H1 (cell line): Measurements from ENCODE around the gene PIERCE2. TPM values are rescaled to one million over a fixed set of nuclear protein-coding genes. Genes with fewer than 3 reads are reported as not detected.

Experiments used
- CTCF ChIA-PET: fragments of 300-600 bp; sonication (Branson Sonifier 250); formaldehyde crosslinking; loops from one replicate; lab custom pipeline; 2021; ENCODE audit not compliant: partially characterized antibody; lab: Charles Lee
- POLR2A ChIA-PET: fragments of 300-600 bp; sonication (Branson Sonifier 250); formaldehyde crosslinking; loops from one replicate; lab custom pipeline; 2021; ENCODE audit warnings: inconsistent platforms; ENCODE audit not compliant: partially characterized antibody; lab: Charles Lee
- DNase-seq, 2 experiments: peaks; one replicate each; pipeline versions ENCODE4 v3.0.0 to v3.0.0-alpha.2; 2010 to 2022; ENCODE audit warnings: low spot score in 2 of 2, low read depth in 1 of 2, mixed read lengths in 1 of 2
- FAIRE-seq: peaks from 2 replicates; lab custom pipeline; 2011; peaks lifted over from hg19 to GRCh38; lab: Jason Lieb, UNC
- H2AFZ ChIP-seq: 2 replicates; pipeline ENCODE4 v1.8.1; 2012; ENCODE audit warnings: low read length, inconsistent platforms
- H2AK5ac ChIP-seq: 2 replicates; pipeline ENCODE4 v1.6.1; 2013; ENCODE audit warnings: low read depth, low read length
- H2BK120ac ChIP-seq: replicated peaks from 2 replicates; pipeline ENCODE3; 2013; ENCODE audit warnings: low read depth, low read length, inconsistent platforms
- H2BK12ac ChIP-seq: 2 replicates; pipeline ENCODE4 v1.6.1; 2013; ENCODE audit warnings: low read depth, low read length
- H2BK15ac ChIP-seq: 2 replicates; pipeline ENCODE4 v1.6.1; 2013; ENCODE audit warnings: low read length
- H2BK20ac ChIP-seq: 2 replicates; pipeline ENCODE4 v1.6.1; 2013; ENCODE audit warnings: low read length
- H2BK5ac ChIP-seq: 2 replicates; pipeline ENCODE4 v1.6.1; 2013; ENCODE audit warnings: low read depth, low read length
- H3K14ac ChIP-seq: 2 replicates; pipeline ENCODE4 v1.6.1; 2013; ENCODE audit warnings: inconsistent platforms; ENCODE audit not compliant: insufficient read length
- H3K18ac ChIP-seq: 2 replicates; pipeline ENCODE4 v1.6.1; 2013; ENCODE audit warnings: low read length; ENCODE audit errors: extremely low read depth
- H3K23ac ChIP-seq: 2 replicates; pipeline ENCODE4 v1.6.1; 2013; ENCODE audit warnings: inconsistent platforms; ENCODE audit not compliant: insufficient read length
- H3K23me2 ChIP-seq: 2 replicates; pipeline ENCODE4 v1.6.1; 2013; ENCODE audit warnings: low read depth, low read length
- H3K27ac ChIP-seq: 2 replicates; pipeline ENCODE4 v1.6.1; 2011; ENCODE audit warnings: low read depth, low read length, inconsistent platforms
- H3K27me3 ChIP-seq, 4 experiments: replicated peaks in 1 of 4; 1 replicate in 1 of 4; 2 replicates in 3 of 4; pipeline versions ENCODE4 v1.6.1 to v1.8.1; 2011 to 2013; ENCODE audit warnings: low read length in 3 of 4, mild to moderate bottlenecking in 3 of 4, inconsistent platforms in 2 of 4, mixed read lengths in 2 of 4, moderate library complexity in 1 of 4; ENCODE audit not compliant: control insufficient read depth in 3 of 4, insufficient read depth in 3 of 4; ENCODE audit errors: extremely low read depth in 1 of 4
- H3K36me3 ChIP-seq, 4 experiments: 2 replicates each; pipeline versions ENCODE4 v1.6.1 to v1.8.1; 2011 to 2013; ENCODE audit warnings: mild to moderate bottlenecking in 4 of 4, low read length in 3 of 4, moderate library complexity in 2 of 4, control low read depth in 1 of 4, inconsistent platforms in 1 of 4; ENCODE audit not compliant: insufficient read depth in 4 of 4, control insufficient read depth in 2 of 4
- H3K4ac ChIP-seq: replicated peaks from 2 replicates; pipeline ENCODE3; 2013; ENCODE audit warnings: low read length, low read depth, mixed read lengths, inconsistent platforms; ENCODE audit not compliant: insufficient read length
- H3K4me1 ChIP-seq, 4 experiments: replicated peaks in 1 of 4; 1 replicate in 1 of 4; 2 replicates in 3 of 4; pipeline versions ENCODE4 v1.6.1 to v1.8.1; 2011 to 2013; ENCODE audit warnings: low read length in 3 of 4, inconsistent platforms in 2 of 4, mixed read lengths in 1 of 4; ENCODE audit not compliant: insufficient read depth in 4 of 4, control insufficient read depth in 3 of 4
- H3K4me2 ChIP-seq, 2 experiments: 2 replicates each; pipeline versions ENCODE4 v1.6.1 to v1.8.1; 2011 to 2013; ENCODE audit warnings: low read depth in 2 of 2, low read length in 2 of 2, control low read depth in 1 of 2, inconsistent platforms in 1 of 2, mild to moderate bottlenecking in 1 of 2; ENCODE audit not compliant: insufficient read depth in 1 of 2
- H3K4me3 ChIP-seq, 4 experiments: fragments of 200-600, 300-600 bp in 1 of 4; sonication (generic), shearing (Covaris generic), sonication (Bioruptor Twin) in 1 of 4; 2 replicates each; pipeline versions ENCODE4 v1.5.1 to v1.8.1; 2011 to 2016; ENCODE audit warnings: low read length in 4 of 4, low read depth in 3 of 4, control low read depth in 2 of 4, inconsistent platforms in 2 of 4, mild to moderate bottlenecking in 2 of 4, mixed read lengths in 1 of 4, moderate library complexity in 1 of 4; ENCODE audit not compliant: insufficient read depth in 2 of 4; ENCODE audit errors: extremely low read depth in 1 of 4
- H3K56ac ChIP-seq: replicated peaks from 2 replicates; pipeline ENCODE3; 2013; ENCODE audit warnings: low read depth, mild to moderate bottlenecking, mixed read lengths, low read length, inconsistent platforms; ENCODE audit not compliant: insufficient read length
- H3K79me1 ChIP-seq: 2 replicates; pipeline ENCODE4 v1.6.1; 2013; ENCODE audit warnings: low read depth, low read length, control low read depth
- H3K79me2 ChIP-seq, 2 experiments: 2 replicates each; pipeline versions ENCODE4 v1.6.1 to v1.8.1; 2012 to 2013; ENCODE audit warnings: low read length in 2 of 2, mild to moderate bottlenecking in 2 of 2, inconsistent platforms in 1 of 2; ENCODE audit not compliant: insufficient read depth in 2 of 2, control insufficient read depth in 1 of 2
- H3K9ac ChIP-seq, 4 experiments: replicated peaks in 1 of 4; 1 replicate in 1 of 4; 2 replicates in 3 of 4; pipeline versions ENCODE4 v1.6.1 to v1.8.1; 2011 to 2013; ENCODE audit warnings: low read depth in 3 of 4, low read length in 3 of 4, control low read depth in 2 of 4, mild to moderate bottlenecking in 2 of 4, moderate library complexity in 2 of 4, inconsistent platforms in 1 of 4; ENCODE audit errors: extremely low read depth in 1 of 4
- H3K9me3 ChIP-seq, 2 experiments: 2 replicates each; pipeline versions ENCODE4 v1.6.1 to v1.8.1; 2012 to 2013; ENCODE audit warnings: mild to moderate bottlenecking in 2 of 2, moderate library complexity in 2 of 2, control low read depth in 1 of 2, inconsistent platforms in 1 of 2, low read depth in 1 of 2, low read length in 1 of 2, mixed read lengths in 1 of 2; ENCODE audit not compliant: insufficient read depth in 2 of 2
- H4K20me1 ChIP-seq, 2 experiments: replicated peaks in 1 of 2; 2 replicates each; pipeline versions ENCODE3 to v1.8.1; 2011 to 2013; ENCODE audit warnings: inconsistent platforms in 2 of 2, low read length in 2 of 2, mild to moderate bottlenecking in 1 of 2; ENCODE audit not compliant: insufficient read depth in 2 of 2, control insufficient read depth in 1 of 2
- H4K5ac ChIP-seq: 2 replicates; pipeline ENCODE4 v1.6.1; 2013; ENCODE audit warnings: low read length, low read depth, mixed read lengths, inconsistent platforms; ENCODE audit not compliant: insufficient read length
- H4K8ac ChIP-seq: 2 replicates; pipeline ENCODE4 v1.8.0; 2013; ENCODE audit warnings: mild to moderate bottlenecking, moderate library complexity, low read length, inconsistent platforms; ENCODE audit not compliant: insufficient read depth; ENCODE audit errors: extremely low read depth
- H4K91ac ChIP-seq: replicated peaks from 2 replicates; pipeline ENCODE3; 2013; ENCODE audit warnings: low read length, mixed read lengths, inconsistent platforms; ENCODE audit not compliant: insufficient read length
- BACH1 ChIP-seq: IDR thresholded peaks from 2 replicates; pipeline ENCODE4 v1.6.1; 2012; ENCODE audit warnings: low read length, improper control_type of control experiment
- BRCA1 ChIP-seq: IDR thresholded peaks from 2 replicates; pipeline ENCODE4 v1.6.1; 2012; ENCODE audit warnings: low read depth, low read length, improper control_type of control experiment
- EP300 ChIP-seq, 2 experiments: IDR thresholded peaks; 1 replicate in 1 of 2; 2 replicates in 1 of 2; pipeline ENCODE4 v1.6.1; 2011 to 2012; ENCODE audit warnings: low read depth in 2 of 2, low read length in 2 of 2, mild to moderate bottlenecking in 2 of 2, borderline replicate concordance in 1 of 2, inconsistent platforms in 1 of 2, moderate library complexity in 1 of 2
- NANOG ChIP-seq: IDR thresholded peaks from 2 replicates; pipeline ENCODE4 v1.6.1; 2011; ENCODE audit warnings: low read length, low read depth, mild to moderate bottlenecking, inconsistent platforms; ENCODE audit not compliant: insufficient read depth, poor library complexity, severe bottlenecking
- RBBP5 ChIP-seq: IDR thresholded peaks from 2 replicates; pipeline ENCODE4 v1.7.1; 2012; ENCODE audit warnings: low read depth, mild to moderate bottlenecking, inconsistent platforms, low read length, moderate library complexity, borderline replicate concordance
- SP1 ChIP-seq: IDR thresholded peaks from 2 replicates; pipeline ENCODE4 v1.6.1; 2011; ENCODE audit warnings: low read depth, low read length
- SUZ12 ChIP-seq: fragments of 200-600 bp; sonication (generic); IDR thresholded peaks from 2 replicates; pipeline ENCODE4 v1.6.1; 2012; ENCODE audit warnings: mild to moderate bottlenecking, inconsistent platforms, low read length, moderate library complexity, mixed read lengths
- WGBS, 2 experiments: shearing (Covaris generic) in 1 of 2; methylation state at CpG; one replicate each; pipeline versions ENCODE4 v1.1.6 to v1.1.7; 2013 to 2015; ENCODE audit warnings: low lambda C conversion rate in 2 of 2, mixed read lengths in 2 of 2, inconsistent platforms in 1 of 2, low coverage in 1 of 2, missing lambda C conversion rate in 1 of 2; ENCODE audit not compliant: insufficient replicate concordance in 2 of 2, insufficient coverage in 1 of 2, insufficient read length in 1 of 2; ENCODE audit errors: extremely low coverage in 1 of 2, missing lambda C conversion rate in 1 of 2; 5-methylcytosine and 5-hydroxymethylcytosine counted together
- polyA plus RNA-seq, 7 experiments: library from polyadenylated mRNA; depleted of rRNA in 3 of 7; stranded (reverse) in 5 of 7; unstranded in 2 of 7; fragments of >200 nt in 5 of 7; fragments of 200-250 nt in 2 of 7; gene quantifications; 1 replicate in 5 of 7; 2 replicates in 1 of 7; 4 replicates in 1 of 7; pipeline versions ENCODE4 v1.2.1 to v1.2.3, GENCODE V29; 2011 to 2013; ENCODE audit warnings: missing spikeins in 2 of 7, mixed read lengths in 2 of 7
- total RNA-seq: library from RNA; stranded (reverse); fragmentation: NEBNext Ultra II Directional; extraction: Animal tissue kit (Norgen Biotek cat#: 25700); gene quantifications from 2 replicates; pipeline ENCODE4 v1.2.1, GENCODE V29; 2021

The PIERCE2 gene
- total and polyA plus RNA-seq, 2 of the 8 experiments (the other 6 are each of a cell fraction or from before 2014, with no cell fraction given), result 1.9 to 2.7 TPM

DNA sequence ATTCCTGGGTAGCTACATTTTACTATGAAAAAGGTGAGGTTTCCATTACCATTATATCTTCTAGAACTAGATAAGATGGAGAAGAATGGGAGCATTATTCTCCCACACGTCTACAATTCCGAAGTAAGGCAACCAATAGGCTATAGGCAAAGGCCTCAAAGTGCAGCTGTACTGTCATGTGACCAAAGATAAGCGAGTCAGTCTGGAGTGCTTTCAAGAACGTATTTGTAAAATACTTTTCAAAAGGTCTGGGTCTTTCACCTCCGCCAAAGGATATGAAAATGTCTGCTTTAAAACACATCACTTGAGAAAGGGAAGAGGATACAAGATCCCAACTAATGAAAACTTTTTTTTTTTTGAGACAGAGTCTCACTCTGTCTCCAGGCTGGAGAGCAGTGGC, 10.1 kb upstream of the PIERCE2 start:
- no peak overlapping the region for H2BK20ac ChIP-seq
- no peak overlapping the region for H3K23ac ChIP-seq
- CTCF ChIA-PET, result interaction anchor here (0.7 kb wide), 1 partner anchor 379 kb away, joined by 5 read pairs; no protein-coding TSS in a partner anchor
- no peak overlapping the region for H2AK5ac ChIP-seq
- H2AFZ ChIP-seq, result no peak overlapping the region
- TF ChIP-seq NANOG, result no peak
- TF ChIP-seq EP300 (IDR thresholded peaks at IDR 0.05; ENCODE audit: borderline replicate concordance in 1 of 2, low read depth in 2 of 2, low read length in 2 of 2), result no peak
- no peak for TF ChIP-seq RBBP5
- TF ChIP-seq SUZ12, result no peak
- TF ChIP-seq BRCA1, result no peak
- TF ChIP-seq BACH1, result no peak
- TF ChIP-seq SP1, result no peak
- H2BK15ac ChIP-seq, result no peak overlapping the region
- no peak overlapping the region for H2BK12ac ChIP-seq
- no peak overlapping the region for H3K9ac ChIP-seq
- no peak overlapping the region for H4K91ac ChIP-seq
- no peaks in the 10 kb centered on the region for H3K27me3 ChIP-seq
- no peaks in the 10 kb centered on the region for H4K20me1 ChIP-seq
- H3K4ac ChIP-seq, result no peak overlapping the region
- H3K14ac ChIP-seq, result no peak overlapping the region
- H2BK5ac ChIP-seq, result no peak overlapping the region
- no peak overlapping the region for H3K27ac ChIP-seq
- H3K36me3 ChIP-seq, result no peaks in the 10 kb centered on the region
- no peaks in the 10 kb centered on the region for H3K79me1 ChIP-seq
- no peak overlapping the region for H3K18ac ChIP-seq
- H4K5ac ChIP-seq, result no peak overlapping the region
- POLR2A ChIA-PET, result interaction anchor here (0.6 kb wide), 1 partner anchor 75 kb away, joined by 3 read pairs; no protein-coding TSS in a partner anchor
- no peak overlapping the region for H3K4me3 ChIP-seq
- H3K56ac ChIP-seq, result no peak overlapping the region
- H3K79me2 ChIP-seq, result no peaks in the 10 kb centered on the region
- H3K4me1 ChIP-seq, result no peaks in the 10 kb centered on the region
- no peak overlapping the region for H4K8ac ChIP-seq
- FAIRE-seq (no peak), DNase-seq (no peak)
- 96% methylated on average over 5 of the region's 5 CpGs; no CpG with 5 or more reads in 1 of the 2 experiments for WGBS, 2 experiments
- no peak overlapping the region for H2BK120ac ChIP-seq
- peaks cover 0 to 4% of the 10 kb centered on the region in 2 experiments; a peak in 1 of 4 replicates for H3K9me3 ChIP-seq
- H3K23me2 ChIP-seq, result no peaks in the 10 kb centered on the region
- no peak overlapping the region for H3K4me2 ChIP-seq
